Measurements from ENCODE around the gene FEM1B. TPM values are rescaled to one million over a fixed set of nuclear protein-coding genes. Genes with fewer than 3 reads are reported as not detected.

Gene FEM1B
- total RNA-seq, 1 experiment from 2014 or later, result 22.1 TPM

DNA sequence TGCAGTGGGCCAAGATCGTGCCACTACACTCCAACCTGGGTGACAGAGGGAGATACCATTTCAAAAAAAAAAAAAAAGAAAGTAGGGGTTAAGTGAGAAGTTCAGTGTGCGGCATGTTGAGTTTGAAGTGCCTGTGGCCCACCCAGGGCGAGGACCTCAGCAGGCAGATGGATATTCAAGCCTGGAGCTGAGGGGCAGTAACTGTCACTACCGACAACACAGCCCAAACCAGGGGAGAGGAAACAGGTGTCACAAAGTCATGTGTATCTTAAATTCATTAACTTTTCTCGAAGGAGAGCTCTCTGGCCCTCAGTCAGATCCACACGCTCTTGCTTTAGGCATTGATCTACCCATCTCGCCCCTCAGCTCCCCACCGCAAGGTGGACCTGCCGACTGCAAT is 45.3 kb downstream of the FEM1B start:
- no peak overlapping the region for H3K4me3 ChIP-seq (ENCODE audit: low read length)
- H3F3A ChIP-seq (ENCODE audit: low read length, unreplicated experiment), result no peaks in the 10 kb centered on the region
- H4K20me1 ChIP-seq (ENCODE audit: low read length), result no peaks in the 10 kb centered on the region
- no peaks in the 10 kb centered on the region for H3K4me1 ChIP-seq (ENCODE audit: insufficient read depth, low read length)
- ChIA-PET POLR2A (ENCODE audit: unreplicated experiment) (no interaction called here), CTCF (no interaction called here)
- no peaks in the 10 kb centered on the region for H3K9me2 ChIP-seq (replicated peaks; ENCODE audit: low read length)
- no peaks in the 10 kb centered on the region for H3K9me3 ChIP-seq (ENCODE audit: low read length)
- H3K36me3 ChIP-seq (ENCODE audit: low read depth, low read length), result no peaks in the 10 kb centered on the region
- H3K9ac ChIP-seq (ENCODE audit: low read length), result no peak overlapping the region
- H3K27me3 ChIP-seq (ENCODE audit: low read length), result no peaks in the 10 kb centered on the region
- DNase-seq (no peak), ATAC-seq (no peak)
- no peak overlapping the region for H3K27ac ChIP-seq (ENCODE audit: low read length)
- H3K79me2 ChIP-seq (ENCODE audit: low read length), result no peaks in the 10 kb centered on the region
- H2AFZ ChIP-seq (ENCODE audit: low read length), result no peak overlapping the region
- BruUV-seq (replicated peaks), result no TSS peak
- intact Hi-C loops (cut with micrococcal nuclease), result no loop called here
- H3K4me2 ChIP-seq (ENCODE audit: low read length), result no peak overlapping the region
- TF ChIP-seq EZH2 (IDR thresholded peaks at IDR 0.05; ENCODE audit: low read length, unreplicated experiment) (no peak), EZH2phosphoT487 (IDR thresholded peaks at IDR 0.05; ENCODE audit: borderline replicate concordance, low read length) (no peak)
- TF ChIP-seq, protein P1, sequence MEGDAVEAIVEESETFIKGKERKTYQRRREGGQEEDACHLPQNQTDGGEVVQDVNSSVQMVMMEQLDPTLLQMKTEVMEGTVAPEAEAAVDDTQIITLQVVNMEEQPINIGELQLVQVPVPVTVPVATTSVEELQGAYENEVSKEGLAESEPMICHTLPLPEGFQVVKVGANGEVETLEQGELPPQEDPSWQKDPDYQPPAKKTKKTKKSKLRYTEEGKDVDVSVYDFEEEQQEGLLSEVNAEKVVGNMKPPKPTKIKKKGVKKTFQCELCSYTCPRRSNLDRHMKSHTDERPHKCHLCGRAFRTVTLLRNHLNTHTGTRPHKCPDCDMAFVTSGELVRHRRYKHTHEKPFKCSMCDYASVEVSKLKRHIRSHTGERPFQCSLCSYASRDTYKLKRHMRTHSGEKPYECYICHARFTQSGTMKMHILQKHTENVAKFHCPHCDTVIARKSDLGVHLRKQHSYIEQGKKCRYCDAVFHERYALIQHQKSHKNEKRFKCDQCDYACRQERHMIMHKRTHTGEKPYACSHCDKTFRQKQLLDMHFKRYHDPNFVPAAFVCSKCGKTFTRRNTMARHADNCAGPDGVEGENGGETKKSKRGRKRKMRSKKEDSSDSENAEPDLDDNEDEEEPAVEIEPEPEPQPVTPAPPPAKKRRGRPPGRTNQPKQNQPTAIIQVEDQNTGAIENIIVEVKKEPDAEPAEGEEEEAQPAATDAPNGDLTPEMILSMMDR (conservative IDR thresholded peaks at IDR 0.05; ENCODE audit: low read depth, low read length), result no peak

DNA sequence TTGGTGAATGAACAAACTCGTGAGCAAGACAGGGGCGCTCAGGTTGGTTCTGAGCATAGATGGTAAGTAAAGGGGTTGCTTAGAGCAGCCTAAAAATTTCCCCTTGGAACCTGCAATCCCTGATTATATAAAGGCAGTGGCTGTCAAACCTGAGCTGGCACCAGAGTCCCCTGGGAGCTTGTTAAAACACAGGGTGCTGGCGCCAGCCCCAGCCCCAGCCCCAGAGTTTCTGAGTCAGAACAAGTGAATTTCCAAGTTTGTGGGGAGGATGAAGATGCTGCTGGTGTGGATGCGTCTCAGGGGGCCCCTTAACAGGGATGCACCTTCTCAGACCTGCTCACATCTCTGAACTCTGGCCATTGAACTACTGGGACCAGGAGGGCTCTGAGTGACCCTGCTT is 48.2 kb downstream of the FEM1B start:
- ChIA-PET POLR2A (ENCODE audit: unreplicated experiment) (no interaction called here), CTCF (no interaction called here)
- TF ChIP-seq EZH2phosphoT487 (IDR thresholded peaks at IDR 0.05; ENCODE audit: borderline replicate concordance, low read length), result no peak
- no peak for TF ChIP-seq EZH2 (IDR thresholded peaks at IDR 0.05; ENCODE audit: low read length, unreplicated experiment)
- TF ChIP-seq, protein P1 (conservative IDR thresholded peaks at IDR 0.05; ENCODE audit: low read depth, low read length), result no peak
- Histone ChIP-seq H3K27me3 (ENCODE audit: low read length) (peaks cover 4% of the 10 kb centered on the region; the same call in 1 of the 2 replicates), H3K4me2 (ENCODE audit: low read length) (no peak overlapping the region), H2AFZ (ENCODE audit: low read length) (no peak overlapping the region), H3F3A (ENCODE audit: low read length, unreplicated experiment) (no peaks in the 10 kb centered on the region), H3K79me2 (ENCODE audit: low read length) (no peaks in the 10 kb centered on the region), H3K9me3 (ENCODE audit: low read length) (no peaks in the 10 kb centered on the region), H3K9ac (ENCODE audit: low read length) (no peak overlapping the region), H3K36me3 (ENCODE audit: low read depth, low read length) (no peaks in the 10 kb centered on the region), H4K20me1 (ENCODE audit: low read length) (no peaks in the 10 kb centered on the region), H3K9me2 (replicated peaks; ENCODE audit: low read length) (no peaks in the 10 kb centered on the region), H3K27ac (ENCODE audit: low read length) (no peak overlapping the region), H3K4me3 (ENCODE audit: low read length) (no peak overlapping the region), H3K4me1 (ENCODE audit: insufficient read depth, low read length) (no peaks in the 10 kb centered on the region)
- DNase-seq, result no peak
- ATAC-seq, result no peak
- intact Hi-C loops (cut with micrococcal nuclease), result no loop called here
- no TSS peak for BruUV-seq (replicated peaks)

DNA sequence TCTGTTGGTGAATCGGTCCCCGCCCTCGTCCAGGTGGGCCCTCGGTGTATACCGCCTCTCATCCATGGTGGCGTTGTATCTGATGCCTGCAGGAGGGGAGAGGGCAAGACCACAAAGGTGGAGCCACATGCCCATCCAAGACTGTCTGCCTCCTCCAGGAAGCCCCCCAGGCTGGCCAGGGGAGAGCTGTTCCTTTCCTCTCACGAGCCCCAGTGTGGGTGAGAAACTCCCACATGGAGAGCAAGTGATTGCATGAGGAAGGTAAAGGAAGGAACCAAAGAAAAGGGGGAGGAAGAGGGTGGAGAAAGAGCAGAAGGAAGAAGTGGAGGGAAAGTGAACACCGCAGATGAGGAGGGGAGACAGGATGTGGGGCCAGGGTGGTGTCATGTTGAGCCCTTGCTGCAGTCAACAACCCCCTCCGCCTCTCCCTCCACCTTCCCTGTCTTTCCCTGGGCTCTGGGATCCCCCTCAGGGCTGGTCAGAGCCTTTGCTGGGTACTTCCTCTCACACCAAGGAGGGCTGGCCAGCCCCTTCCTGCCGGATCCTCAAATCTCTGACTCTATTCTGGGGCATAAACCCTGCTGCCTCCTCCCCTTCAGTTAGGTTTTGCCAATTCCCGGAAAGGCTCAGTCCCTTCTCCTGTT is 49.3 kb downstream of the FEM1B start:
- no peaks in the 10 kb centered on the region for H3F3A ChIP-seq (ENCODE audit: low read length, unreplicated experiment)
- no peak overlapping the region for H2AFZ ChIP-seq (ENCODE audit: low read length)
- H3K4me1 ChIP-seq (ENCODE audit: insufficient read depth, low read length), result no peaks in the 10 kb centered on the region
- no peaks in the 10 kb centered on the region for H4K20me1 ChIP-seq (ENCODE audit: low read length)
- no peaks in the 10 kb centered on the region for H3K9me2 ChIP-seq (replicated peaks; ENCODE audit: low read length)
- ChIA-PET POLR2A (ENCODE audit: unreplicated experiment) (no interaction called here), CTCF (no interaction called here)
- H3K27ac ChIP-seq (ENCODE audit: low read length), result no peak overlapping the region
- H3K4me3 ChIP-seq (ENCODE audit: low read length), result no peak overlapping the region
- intact Hi-C loops (cut with micrococcal nuclease), result no loop called here
- TF ChIP-seq, protein P1 (conservative IDR thresholded peaks at IDR 0.05; ENCODE audit: low read depth, low read length), result no peak
- TF ChIP-seq EZH2phosphoT487 (IDR thresholded peaks at IDR 0.05; ENCODE audit: borderline replicate concordance, low read length), result no peak
- TF ChIP-seq EZH2 (IDR thresholded peaks at IDR 0.05; ENCODE audit: low read length, unreplicated experiment), result no peak
- H3K9me3 ChIP-seq (ENCODE audit: low read length), result no peaks in the 10 kb centered on the region
- no peaks in the 10 kb centered on the region for H3K36me3 ChIP-seq (ENCODE audit: low read depth, low read length)
- no peak for ATAC-seq
- no TSS peak for BruUV-seq (replicated peaks)
- H3K79me2 ChIP-seq (ENCODE audit: low read length), result no peaks in the 10 kb centered on the region
- H3K9ac ChIP-seq (ENCODE audit: low read length), result no peak overlapping the region
- peaks cover 6% of the 10 kb centered on the region; the same call in 1 of the 2 replicates for H3K27me3 ChIP-seq (ENCODE audit: low read length)
- no peak for DNase-seq
- no peak overlapping the region for H3K4me2 ChIP-seq (ENCODE audit: low read length)

Measured in PC-3 (cell line).